ENCODE measurements around the gene ABCC3. TPM values are rescaled to one million over a fixed set of nuclear protein-coding genes. Genes with fewer than 3 reads are reported as not detected.
A peak's percentile ranks its signal among the peaks of the same experiment; 100 is the strongest.

ABCC3 gene
- total and polyA plus RNA-seq, 2 donors (not counting 3 experiments of a cell fraction or from before 2014, with no cell fraction given): 1.1 to 2.6 TPM

- no TSS peak for BruUV-seq (replicated peaks)
Measured at GRCh38 chr17:50630524-50631194, 4.0 kb upstream of the ABCC3 start.

More at GRCh38 chr17:50630524-50631194, 4.0 kb upstream of the ABCC3 start:
- Histone ChIP-seq H3K9me3 (replicated peaks; ENCODE audit: control insufficient read depth, insufficient read depth, low read length) (no peaks in the 10 kb centered on the region), H3K27ac (ENCODE audit: insufficient read depth, low read depth, low read length) (no peak overlapping the region), H3K79me2 (ENCODE audit: control insufficient read depth, insufficient read depth, low read length) (no peaks in the 10 kb centered on the region), H2AFZ (ENCODE audit: low read depth, low read length) (no peak overlapping the region), H3K4me3 (replicated peaks in 1 of 3; ENCODE audit: insufficient read depth in 1 of 3, low read depth in 1 of 3, low read length in 3 of 3) (no peak overlapping the region), H3K27me3 (ENCODE audit: control insufficient read depth in 2 of 2, insufficient read depth in 2 of 2, low read length in 2 of 2) (peaks cover 0 to 5% of the 10 kb centered on the region in 2 experiments), H3K36me3 (ENCODE audit: control insufficient read depth in 2 of 2, extremely low read depth in 1 of 2, insufficient read depth in 2 of 2, low read length in 2 of 2) (no peaks in the 10 kb centered on the region), H3K4me1 (ENCODE audit: control insufficient read depth, extremely low read depth, insufficient read depth, low read length) (peaks cover 21% of the 10 kb centered on the region), H4K20me1 (replicated peaks; ENCODE audit: control insufficient read depth, extremely low read depth, insufficient read depth, low read length) (no peaks in the 10 kb centered on the region), H3K4me2 (ENCODE audit: insufficient read depth, low read length) (no peak overlapping the region), H3K9ac (replicated peaks; ENCODE audit: extremely low read depth, insufficient read depth, low read length) (no peak overlapping the region), H3K9me1 (replicated peaks; ENCODE audit: control insufficient read depth, extremely low read depth, insufficient read depth, low read length) (no peaks in the 10 kb centered on the region)
- FAIRE-seq: peak; percentile 79
- TF ChIP-seq CTCF (IDR thresholded peaks at IDR 0.05; ENCODE audit: extremely low read depth in 1 of 2, insufficient read depth in 1 of 2, low read depth in 1 of 2, low read length in 2 of 2) (peak; percentile 79 to 87), JUN (IDR thresholded peaks at IDR 0.05; ENCODE audit: borderline replicate concordance, insufficient read depth, insufficient read length, low read depth) (no peak), POLR2A (IDR thresholded peaks at IDR 0.05; ENCODE audit: low read depth, low read length) (no peak)
- intact Hi-C loops (cut with micrococcal nuclease): loop anchor here (1.0 kb wide), 2 partner anchors 51 to 65 kb away; no protein-coding TSS in a partner anchor
- POLR2A ChIA-PET: interaction anchor here (0.6 kb wide), 1 partner anchor 74 kb away, joined by 3 read pairs; no protein-coding TSS in a partner anchor
- CTCF ChIA-PET: interaction anchor here (0.5 to 10.3 kb wide), 22 partner anchors 8 to 86 kb away, joined by 3 to 398 read pairs (median 4); partner anchors contain the start of genes CACNA1G and SPATA20
- dilution Hi-C loops (cut with MboI; ENCODE audit: extremely low pct_ligation_motif_present, low sequenced_read_pairs): no loop called here
- DNase-seq (ENCODE audit: low read depth, low spot score): peak; percentile 34

Measured in endothelial cell of umbilical vein (primary cell).